ENCODE measurements around the gene THOC7. TPM values are rescaled to one million over a fixed set of nuclear protein-coding genes. Genes with fewer than 3 reads are reported as not detected.
A peak's percentile ranks its signal among the peaks of the same experiment; 100 is the strongest.

THOC7 gene
- total RNA-seq, 2 donors from 2014 or later = 38.0 to 68.9 TPM

GRCh38 chr3:63824309-63824708 lies 39.3 kb downstream of the THOC7 start:
- Histone ChIP-seq H3K27me3 (replicated peaks; ENCODE audit: insufficient read depth) (no peaks in the 10 kb centered on the region), H3K4me1 (ENCODE audit: control insufficient read depth in 1 of 2, low read depth in 2 of 2) (no peaks in the 10 kb centered on the region), H3K27ac (no peak overlapping the region), H3K4me3 (no peak overlapping the region), H3K9me3 (no peaks in the 10 kb centered on the region), H3K36me3 (no peaks in the 10 kb centered on the region)
- no peak for TF ChIP-seq CTCF (IDR thresholded peaks at IDR 0.05)
- DNase-seq (ENCODE audit: low spot score) (no peak), ATAC-seq (ENCODE audit: insufficient number of reproducible peaks, low FRiP score, low read depth) (no peak)

- ATAC-seq (ENCODE audit: insufficient number of reproducible peaks, low FRiP score, low read depth) = no peak
- TF ChIP-seq CTCF (IDR thresholded peaks at IDR 0.05) = no peak
- no peaks in the 10 kb centered on the region for H3K27me3 ChIP-seq (replicated peaks; ENCODE audit: insufficient read depth)
Observed at GRCh38 chr3:63819151-63819398, 44.5 kb downstream of the THOC7 start, which contains the start of gene C3orf49. C3orf49 (plus strand) TSS chr3:63819299; CDS start chr3:63819472, 173 bp downstream.

GRCh38 chr3:63818282-63819150 lies 45.1 kb downstream of the THOC7 start:
- H3K4me3 ChIP-seq = no peak overlapping the region
- H3K36me3 ChIP-seq = no peaks in the 10 kb centered on the region
- H3K27me3 ChIP-seq (replicated peaks; ENCODE audit: insufficient read depth) = no peaks in the 10 kb centered on the region
- DNase-seq (ENCODE audit: low spot score) (peak; percentile 8), ATAC-seq (ENCODE audit: insufficient number of reproducible peaks, low FRiP score, low read depth) (peak; percentile 65)
- peak; percentile 84 for TF ChIP-seq CTCF (IDR thresholded peaks at IDR 0.05)
- H3K4me1 ChIP-seq (ENCODE audit: control insufficient read depth in 1 of 2, low read depth in 2 of 2) = no peaks in the 10 kb centered on the region
- no peaks in the 10 kb centered on the region for H3K9me3 ChIP-seq
- no peak overlapping the region for H3K27ac ChIP-seq

More at GRCh38 chr3:63819151-63819398, 44.5 kb downstream of the THOC7 start, which contains the start of gene C3orf49:
- Histone ChIP-seq H3K4me3 (no peak within 1 kb of the TSS), H3K9me3 (no peaks in the 10 kb centered on the region), H3K36me3 (no peaks in the 10 kb centered on the region), H3K27ac (no peak within 1 kb of the TSS), H3K4me1 (ENCODE audit: control insufficient read depth in 1 of 2, low read depth in 2 of 2) (no peaks in the 10 kb centered on the region)
- no peak for DNase-seq (ENCODE audit: low spot score)

- no peak for ATAC-seq (ENCODE audit: insufficient number of reproducible peaks, low FRiP score, low read depth)
- Histone ChIP-seq H3K36me3 (no peaks in the 10 kb centered on the region), H3K27me3 (replicated peaks; ENCODE audit: insufficient read depth) (no peaks in the 10 kb centered on the region), H3K27ac (no peak overlapping the region), H3K4me1 (ENCODE audit: control insufficient read depth in 1 of 2, low read depth in 2 of 2) (no peaks in the 10 kb centered on the region), H3K4me3 (no peak overlapping the region), H3K9me3 (no peaks in the 10 kb centered on the region)
- TF ChIP-seq CTCF (IDR thresholded peaks at IDR 0.05) = no peak
- DNase-seq (ENCODE audit: low spot score) = no peak
Observed at GRCh38 chr3:63817225-63817624, 46.4 kb downstream of the THOC7 start.

- DNase-seq (ENCODE audit: low spot score) (no peak), ATAC-seq (ENCODE audit: insufficient number of reproducible peaks, low FRiP score, low read depth) (no peak)
- Histone ChIP-seq H3K27ac (no peak overlapping the region), H3K9me3 (no peaks in the 10 kb centered on the region), H3K4me3 (no peak overlapping the region), H3K27me3 (replicated peaks; ENCODE audit: insufficient read depth) (no peaks in the 10 kb centered on the region), H3K4me1 (ENCODE audit: control insufficient read depth in 1 of 2, low read depth in 2 of 2) (no peaks in the 10 kb centered on the region), H3K36me3 (no peaks in the 10 kb centered on the region)
- TF ChIP-seq CTCF (IDR thresholded peaks at IDR 0.05) = no peak
Observed at GRCh38 chr3:63814237-63814636, 49.4 kb downstream of the THOC7 start.

Measured in thoracic aorta (tissue), 2 donors.